Measurements from ENCODE around the gene PIPOX. TPM values are rescaled to one million over a fixed set of nuclear protein-coding genes. Genes with fewer than 3 reads are reported as not detected.

Gene PIPOX
- total and polyA plus RNA-seq, 2 of the 13 experiments (the other 11 are each of a cell fraction or from before 2014, with no cell fraction given): 87.3 to 154 TPM

GRCh38 chr17:29042679-29043538 lies at the start of gene PIPOX (continued):
- TF ChIP-seq DMTF1 (CRISPR knock-in tag; IDR thresholded peaks at IDR 0.05) (no peak), SOX5 (CRISPR knock-in tag; IDR thresholded peaks at IDR 0.05; ENCODE audit: borderline replicate concordance) (peak; percentile 92), EZH2 (conservative IDR thresholded peaks at IDR 0.05; ENCODE audit: low read depth, low read length) (no peak), ZFYVE20 (CRISPR knock-in tag; IDR thresholded peaks at IDR 0.05; ENCODE audit: borderline replicate concordance, low read depth) (no peak), TAF1 (CRISPR knock-in tag; IDR thresholded peaks at IDR 0.05) (peak; percentile 90), ZNF17 (CRISPR knock-in tag; IDR thresholded peaks at IDR 0.05) (no peak), ZNF275 (CRISPR knock-in tag; IDR thresholded peaks at IDR 0.05; ENCODE audit: borderline replicate concordance) (peak; percentile 67; the same call in 1 of the 2 replicates), FUBP1 (CRISPR knock-in tag; IDR thresholded peaks at IDR 0.05; ENCODE audit: borderline replicate concordance) (no peak), ZNF781 (CRISPR knock-in tag; IDR thresholded peaks at IDR 0.05; ENCODE audit: borderline replicate concordance, not compliant biosample characterization) (peak; percentile 77), ZNF264 (CRISPR knock-in tag; IDR thresholded peaks at IDR 0.05) (peak; percentile 46; the same call in 1 of the 2 replicates), ZBTB33 (CRISPR knock-in tag; IDR thresholded peaks at IDR 0.05) (0 out of 2 replicates have a peak, but pooled peaks have one; percentile 7), ZBTB44 (CRISPR knock-in tag; IDR thresholded peaks at IDR 0.05) (no peak; the same call in 1 of the 2 replicates), PRMT3 (CRISPR knock-in tag; IDR thresholded peaks at IDR 0.05; ENCODE audit: borderline replicate concordance, low read depth) (no peak), ZHX1 (CRISPR knock-in tag; IDR thresholded peaks at IDR 0.05; ENCODE audit: low read depth) (peak; percentile 80)
